SK-N-SH (cell line): ENCODE data around the gene LRSAM1. TPM values are rescaled to one million over a fixed set of nuclear protein-coding genes. Genes with fewer than 3 reads are reported as not detected.

Experiments
- CTCF ChIA-PET: fragments of 300-600, 350-600 bp; formaldehyde crosslinking; extraction: SDS; loops from one replicate; lab custom pipeline; 2021; lab: Yijun Ruan, JAX
- POLR2A ChIA-PET: fragments of 350-600 bp; sonication (Branson Sonifier 250); formaldehyde crosslinking; extraction: SDS; loops from one replicate; lab custom pipeline; 2020; ENCODE audit warnings: antibody characterized with exemption, inconsistent platforms; lab: Yijun Ruan, JAX
- DNase-seq: peaks from one replicate; pipeline ENCODE4 v3.0.0; 2012
- H2AFZ ChIP-seq: fragments of 200-600 bp; sonication (generic); 2 replicates; pipeline ENCODE4 v1.8.1; 2016; ENCODE audit warnings: antibody characterized with exemption, mild to moderate bottlenecking, low read depth
- H3F3A ChIP-seq: fragments of 200-600 bp; sonication (generic); replicated peaks from 2 replicates; pipeline ENCODE3; 2016; ENCODE audit warnings: antibody characterized with exemption, mild to moderate bottlenecking; ENCODE audit not compliant: insufficient read depth
- H3K27ac ChIP-seq, 2 experiments: fragments of 200-500 bp in 1 of 2; fragments of 200-600 bp in 1 of 2; sonication (Bioruptor generic) in 1 of 2; sonication (generic), shearing (Covaris generic) in 1 of 2; 2 replicates each; pipeline versions ENCODE4 v1.5.1 to v1.6.1; 2014 to 2016; ENCODE audit warnings: low read depth in 2 of 2, inconsistent platforms in 1 of 2, low read length in 1 of 2, mild to moderate bottlenecking in 1 of 2, mixed read lengths in 1 of 2
- H3K27me3 ChIP-seq: fragments of 200-600 bp; sonication (generic), shearing (Covaris generic); 2 replicates; pipeline ENCODE4 v1.6.1; 2016; ENCODE audit warnings: mixed run types; ENCODE audit not compliant: insufficient read depth
- H3K36me3 ChIP-seq, 2 experiments: fragments of 200-500 bp in 1 of 2; fragments of 200-600 bp in 1 of 2; sonication (Bioruptor generic) in 1 of 2; sonication (generic) in 1 of 2; replicated peaks in 1 of 2; 2 replicates each; pipeline versions ENCODE3 to v1.5.1; 2014 to 2016; ENCODE audit warnings: low read length in 1 of 2, mild to moderate bottlenecking in 1 of 2; ENCODE audit not compliant: insufficient read depth in 2 of 2, control insufficient read depth in 1 of 2
- H3K4me1 ChIP-seq, 2 experiments: fragments of 200-500 bp in 1 of 2; fragments of 200-600 bp in 1 of 2; sonication (Bioruptor generic) in 1 of 2; sonication (generic), shearing (Covaris generic) in 1 of 2; 2 replicates each; pipeline versions ENCODE4 v1.5.1 to v1.6.1; 2014 to 2016; ENCODE audit warnings: low read depth in 1 of 2, low read length in 1 of 2, mixed run types in 1 of 2; ENCODE audit not compliant: insufficient read depth in 2 of 2, control insufficient read depth in 1 of 2
- H3K4me2 ChIP-seq: fragments of 200-600 bp; sonication (generic), shearing (Covaris generic); 2 replicates; pipeline ENCODE4 v1.6.1; 2017; ENCODE audit warnings: mixed run types
- H3K4me3 ChIP-seq, 2 experiments: fragments of 200-500 bp in 1 of 2; fragments of 200-600 bp in 1 of 2; sonication (Bioruptor generic) in 1 of 2; sonication (generic), shearing (Covaris generic) in 1 of 2; 2 replicates each; pipeline versions ENCODE4 v1.5.1 to v1.8.1; 2014 to 2016; ENCODE audit warnings: low read depth in 2 of 2, inconsistent platforms in 1 of 2, low read length in 1 of 2, mild to moderate bottlenecking in 1 of 2, mixed read lengths in 1 of 2, moderate library complexity in 1 of 2
- H3K79me2 ChIP-seq: fragments of 200-600 bp; sonication (generic); 2 replicates; pipeline ENCODE4 v1.8.1; 2017; ENCODE audit warnings: mild to moderate bottlenecking; ENCODE audit not compliant: insufficient read depth
- H3K9ac ChIP-seq: fragments of 200-600 bp; sonication (generic); 2 replicates; pipeline ENCODE4 v1.6.1; 2017; ENCODE audit warnings: mixed run types
- H3K9me2 ChIP-seq: fragments of 200-600 bp; sonication (generic); 2 replicates; pipeline ENCODE4 v1.6.1; 2017; ENCODE audit warnings: mixed run types
- H3K9me3 ChIP-seq: fragments of 200-600 bp; sonication (generic); 2 replicates; pipeline ENCODE4 v1.6.1; 2017; ENCODE audit warnings: mixed run types, mild to moderate bottlenecking, moderate library complexity
- H4K20me1 ChIP-seq: fragments of 200-600 bp; sonication (generic); 2 replicates; pipeline ENCODE4 v1.6.1; 2017; ENCODE audit warnings: mild to moderate bottlenecking, mixed run types; ENCODE audit not compliant: insufficient read depth
- CTCF ChIP-seq: fragments of 200-600 bp; sonication (generic); IDR thresholded peaks from 2 replicates; pipeline ENCODE4 v1.6.1; 2017; ENCODE audit warnings: antibody characterized with exemption, mild to moderate bottlenecking, moderate library complexity
- ELF1 ChIP-seq: IDR thresholded peaks from 2 replicates; pipeline ENCODE4 v1.4.0; 2012
- EP300 ChIP-seq, 2 experiments: IDR thresholded peaks; 2 replicates each; pipeline versions ENCODE4 v1.4.0 to v1.6.1; 2012; ENCODE audit warnings: borderline replicate concordance in 1 of 2, low read depth in 1 of 2, low read length in 1 of 2
- EZH2phosphoT487 ChIP-seq: fragments of 200-600 bp; sonication (generic); IDR thresholded peaks from 2 replicates; pipeline ENCODE4 v1.6.1; 2017; ENCODE audit warnings: low read depth, mixed run types, mild to moderate bottlenecking, antibody characterized with exemption, moderate library complexity, borderline replicate concordance
- FOSL2 ChIP-seq: IDR thresholded peaks from 2 replicates; pipeline ENCODE4 v1.4.0; 2012; ENCODE audit warnings: low read depth, mild to moderate bottlenecking, moderate library complexity, borderline replicate concordance
- FOXM1 ChIP-seq: IDR thresholded peaks from 2 replicates; pipeline ENCODE4 v1.4.0; 2012; ENCODE audit warnings: low read depth, mild to moderate bottlenecking
- GATA2 ChIP-seq: sonication (generic); formaldehyde crosslinking; IDR thresholded peaks from 2 replicates; pipeline ENCODE4 v1.5.0; 2020; ENCODE audit warnings: mild to moderate bottlenecking, missing genetic modification reagents
- JUND ChIP-seq: IDR thresholded peaks from 2 replicates; pipeline ENCODE4 v1.4.0; 2012
- MAX ChIP-seq: IDR thresholded peaks from 2 replicates; pipeline ENCODE4 v1.4.0; 2012; ENCODE audit warnings: low read depth
- MEF2A ChIP-seq: IDR thresholded peaks from 2 replicates; pipeline ENCODE4 v1.4.0; 2012; ENCODE audit warnings: low read depth, borderline replicate concordance
- NRF1 ChIP-seq: IDR thresholded peaks from 2 replicates; pipeline ENCODE4 v1.6.1; 2012; ENCODE audit warnings: low read depth, mild to moderate bottlenecking, low read length
- POLR2AphosphoS5 ChIP-seq: IDR thresholded peaks from 2 replicates; pipeline ENCODE4 v1.6.1; 2012; ENCODE audit warnings: low read depth, low read length
- RFX5 ChIP-seq: IDR thresholded peaks from 2 replicates; pipeline ENCODE4 v1.6.1; 2012; ENCODE audit warnings: mild to moderate bottlenecking, improper control_type of control experiment, low read length
- RXRA ChIP-seq: IDR thresholded peaks from 2 replicates; pipeline ENCODE4 v1.4.0; 2012; ENCODE audit warnings: low read depth, mild to moderate bottlenecking, borderline replicate concordance
- SIN3A ChIP-seq: IDR thresholded peaks from 2 replicates; pipeline ENCODE4 v1.6.1; 2012; ENCODE audit warnings: low read depth, mild to moderate bottlenecking, low read length, moderate library complexity, borderline replicate concordance
- SMC3 ChIP-seq: IDR thresholded peaks from 2 replicates; pipeline ENCODE4 v1.6.1; 2012; ENCODE audit warnings: low read depth, low read length, improper control_type of control experiment
- TAF1 ChIP-seq: IDR thresholded peaks from 2 replicates; pipeline ENCODE4 v1.6.1; 2012; ENCODE audit warnings: low read depth, mild to moderate bottlenecking, low read length, moderate library complexity, borderline replicate concordance
- TCF12 ChIP-seq: IDR thresholded peaks from 2 replicates; pipeline ENCODE4 v1.4.0; 2012
- TEAD4 ChIP-seq: IDR thresholded peaks from 2 replicates; pipeline ENCODE4 v1.4.0; 2012; ENCODE audit warnings: mild to moderate bottlenecking, borderline replicate concordance; ENCODE audit not compliant: insufficient read depth
- WGBS: methylation state at CpG from one replicate; pipeline ENCODE4 v1.1.6; 2017; ENCODE audit warnings: low lambda C conversion rate; 5-methylcytosine and 5-hydroxymethylcytosine counted together
- polyA plus RNA-seq, 3 experiments: library from polyadenylated mRNA; depleted of rRNA; stranded (reverse); fragments of >200 nt; gene quantifications; 2 replicates each; pipeline ENCODE4 v1.2.3, GENCODE V29; 2012
- TF ChIP-seq, protein P1 (sequence below): IDR thresholded peaks from 2 replicates; pipeline ENCODE4 v1.4.0; 2012; ENCODE audit warnings: low read depth, borderline replicate concordance
- TF ChIP-seq, protein P2 (sequence below): IDR thresholded peaks from 2 replicates; pipeline ENCODE4 v1.6.1; 2012; ENCODE audit warnings: mild to moderate bottlenecking, low read depth, low read length, moderate library complexity
- TF ChIP-seq, protein P3 (sequence below): fragments of 150-350 bp; IDR thresholded peaks from 2 replicates; pipeline ENCODE4 v1.6.1; 2017; ENCODE audit warnings: antibody characterized with exemption, low read length, low read depth, borderline replicate concordance

The LRSAM1 gene
- polyA plus RNA-seq, 1 of the 3 experiments (the other 2 are of a cell fraction): 8.0 TPM

- Histone ChIP-seq H4K20me1 (no peaks in the 10 kb centered on the region), H3K27me3 (no peaks in the 10 kb centered on the region), H3K9me3 (no peaks in the 10 kb centered on the region), H3K4me2 (no peak overlapping the region), H2AFZ (no peak overlapping the region), H3K27ac (no peak overlapping the region), H3F3A (no peaks in the 10 kb centered on the region), H3K9ac (no peak overlapping the region), H3K9me2 (no peaks in the 10 kb centered on the region), H3K4me3 (no peak overlapping the region), H3K4me1 (no peaks in the 10 kb centered on the region), H3K36me3 (peaks cover 5 to 13% of the 10 kb centered on the region in 2 experiments), H3K79me2 (no peaks in the 10 kb centered on the region)
- DNase-seq: no peak
- WGBS: 95% methylated on average over 10 of the region's 10 CpGs
- TF ChIP-seq FOXM1: no peak
- no peak for TF ChIP-seq FOSL2
- no peak for TF ChIP-seq POLR2AphosphoS5
- no peak for TF ChIP-seq JUND
- TF ChIP-seq TCF12: no peak
- TF ChIP-seq CTCF: no peak
- TF ChIP-seq, protein P1, sequence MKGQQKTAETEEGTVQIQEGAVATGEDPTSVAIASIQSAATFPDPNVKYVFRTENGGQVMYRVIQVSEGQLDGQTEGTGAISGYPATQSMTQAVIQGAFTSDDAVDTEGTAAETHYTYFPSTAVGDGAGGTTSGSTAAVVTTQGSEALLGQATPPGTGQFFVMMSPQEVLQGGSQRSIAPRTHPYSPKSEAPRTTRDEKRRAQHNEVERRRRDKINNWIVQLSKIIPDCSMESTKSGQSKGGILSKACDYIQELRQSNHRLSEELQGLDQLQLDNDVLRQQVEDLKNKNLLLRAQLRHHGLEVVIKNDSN: no peak
- no peak for TF ChIP-seq MAX
- no peak for TF ChIP-seq SMC3
- TF ChIP-seq RXRA: no peak
- no peak for TF ChIP-seq ELF1
- no peak for TF ChIP-seq EP300 (IDR thresholded peaks at IDR 0.05; ENCODE audit: borderline replicate concordance in 1 of 2, low read depth in 1 of 2, low read length in 1 of 2)
- TF ChIP-seq EZH2phosphoT487: no peak
- TF ChIP-seq RFX5: no peak
- POLR2A ChIA-PET: no interaction called here
- CTCF ChIA-PET: interaction anchor here (1.1 to 2.4 kb wide), 2 partner anchors 17 to 31 kb away, joined by 3 to 7 read pairs; no protein-coding TSS in a partner anchor
These were observed 22.2 kb downstream of the LRSAM1 start for GRCh38 chr9:127473501-127473900.

- Histone ChIP-seq H2AFZ (no peak overlapping the region), H3K27me3 (no peaks in the 10 kb centered on the region), H3K4me2 (no peak overlapping the region), H3K79me2 (no peaks in the 10 kb centered on the region), H3K9me3 (no peaks in the 10 kb centered on the region), H3F3A (no peaks in the 10 kb centered on the region), H3K9ac (no peak overlapping the region), H3K9me2 (no peaks in the 10 kb centered on the region), H3K36me3 (peaks cover 9 to 17% of the 10 kb centered on the region in 2 experiments), H3K4me3 (no peak overlapping the region), H4K20me1 (no peaks in the 10 kb centered on the region), H3K27ac (no peak overlapping the region), H3K4me1 (no peaks in the 10 kb centered on the region)
- 95% methylated on average over 4 of the region's 4 CpGs for WGBS
- DNase-seq: no peak
- ChIA-PET POLR2A (no interaction called here), CTCF (interaction anchor here (1.1 to 2.4 kb wide), 2 partner anchors 16 to 30 kb away, joined by 3 to 7 read pairs; no protein-coding TSS in a partner anchor)
- no peak for TF ChIP-seq MAX
- TF ChIP-seq, protein P2, sequence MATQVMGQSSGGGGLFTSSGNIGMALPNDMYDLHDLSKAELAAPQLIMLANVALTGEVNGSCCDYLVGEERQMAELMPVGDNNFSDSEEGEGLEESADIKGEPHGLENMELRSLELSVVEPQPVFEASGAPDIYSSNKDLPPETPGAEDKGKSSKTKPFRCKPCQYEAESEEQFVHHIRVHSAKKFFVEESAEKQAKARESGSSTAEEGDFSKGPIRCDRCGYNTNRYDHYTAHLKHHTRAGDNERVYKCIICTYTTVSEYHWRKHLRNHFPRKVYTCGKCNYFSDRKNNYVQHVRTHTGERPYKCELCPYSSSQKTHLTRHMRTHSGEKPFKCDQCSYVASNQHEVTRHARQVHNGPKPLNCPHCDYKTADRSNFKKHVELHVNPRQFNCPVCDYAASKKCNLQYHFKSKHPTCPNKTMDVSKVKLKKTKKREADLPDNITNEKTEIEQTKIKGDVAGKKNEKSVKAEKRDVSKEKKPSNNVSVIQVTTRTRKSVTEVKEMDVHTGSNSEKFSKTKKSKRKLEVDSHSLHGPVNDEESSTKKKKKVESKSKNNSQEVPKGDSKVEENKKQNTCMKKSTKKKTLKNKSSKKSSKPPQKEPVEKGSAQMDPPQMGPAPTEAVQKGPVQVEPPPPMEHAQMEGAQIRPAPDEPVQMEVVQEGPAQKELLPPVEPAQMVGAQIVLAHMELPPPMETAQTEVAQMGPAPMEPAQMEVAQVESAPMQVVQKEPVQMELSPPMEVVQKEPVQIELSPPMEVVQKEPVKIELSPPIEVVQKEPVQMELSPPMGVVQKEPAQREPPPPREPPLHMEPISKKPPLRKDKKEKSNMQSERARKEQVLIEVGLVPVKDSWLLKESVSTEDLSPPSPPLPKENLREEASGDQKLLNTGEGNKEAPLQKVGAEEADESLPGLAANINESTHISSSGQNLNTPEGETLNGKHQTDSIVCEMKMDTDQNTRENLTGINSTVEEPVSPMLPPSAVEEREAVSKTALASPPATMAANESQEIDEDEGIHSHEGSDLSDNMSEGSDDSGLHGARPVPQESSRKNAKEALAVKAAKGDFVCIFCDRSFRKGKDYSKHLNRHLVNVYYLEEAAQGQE: no peak
- no peak for TF ChIP-seq FOSL2
- TF ChIP-seq RFX5: no peak
- no peak for TF ChIP-seq NRF1
- no peak for TF ChIP-seq MEF2A
- no peak for TF ChIP-seq TAF1
- no peak for TF ChIP-seq GATA2 (CRISPR knock-in tag)
- no peak for TF ChIP-seq SIN3A
- TF ChIP-seq TEAD4: no peak
- TF ChIP-seq, protein P3, sequence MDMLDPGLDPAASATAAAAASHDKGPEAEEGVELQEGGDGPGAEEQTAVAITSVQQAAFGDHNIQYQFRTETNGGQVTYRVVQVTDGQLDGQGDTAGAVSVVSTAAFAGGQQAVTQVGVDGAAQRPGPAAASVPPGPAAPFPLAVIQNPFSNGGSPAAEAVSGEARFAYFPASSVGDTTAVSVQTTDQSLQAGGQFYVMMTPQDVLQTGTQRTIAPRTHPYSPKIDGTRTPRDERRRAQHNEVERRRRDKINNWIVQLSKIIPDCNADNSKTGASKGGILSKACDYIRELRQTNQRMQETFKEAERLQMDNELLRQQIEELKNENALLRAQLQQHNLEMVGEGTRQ: no peak
These were observed 22.6 kb downstream of the LRSAM1 start for GRCh38 chr9:127473932-127474331.
